OCI-LY3 (cell line): ENCODE data around the gene SLC9A4.

Experiments
- EZH2phosphoT487 ChIP-seq: fragments of 200-600 bp; shearing (Covaris generic); IDR thresholded peaks from 2 replicates; pipeline ENCODE4 v1.6.1; 2018; ENCODE audit warnings: antibody characterized with exemption, mixed run types, low read depth
- TF ChIP-seq, protein P1 (sequence below): fragments of 200-600, 300-600 bp; sonication (generic); IDR thresholded peaks from 2 replicates; pipeline ENCODE4 v1.5.1; 2014; ENCODE audit warnings: antibody characterized with exemption, low read length, low read depth

DNA sequence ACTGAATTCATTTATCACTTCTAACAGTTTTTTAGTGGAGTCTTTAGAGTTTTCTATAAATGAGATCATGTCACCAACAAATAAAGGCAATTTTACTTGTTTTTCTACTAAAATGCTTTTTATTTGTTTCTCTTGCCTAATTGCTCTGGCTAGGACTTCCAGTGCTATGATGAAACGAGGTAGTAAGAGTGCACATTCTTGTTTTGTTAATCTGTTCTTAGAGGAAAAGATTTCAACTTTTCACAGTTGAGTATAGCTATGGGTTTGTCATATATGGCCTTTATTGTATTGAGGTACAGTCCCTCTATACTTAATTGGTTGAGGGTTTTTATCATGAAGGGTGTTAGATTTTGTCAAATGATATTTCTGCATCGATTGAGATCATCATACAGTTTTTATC, 44.5 kb upstream of the SLC9A4 start:
- TF ChIP-seq, protein P1, sequence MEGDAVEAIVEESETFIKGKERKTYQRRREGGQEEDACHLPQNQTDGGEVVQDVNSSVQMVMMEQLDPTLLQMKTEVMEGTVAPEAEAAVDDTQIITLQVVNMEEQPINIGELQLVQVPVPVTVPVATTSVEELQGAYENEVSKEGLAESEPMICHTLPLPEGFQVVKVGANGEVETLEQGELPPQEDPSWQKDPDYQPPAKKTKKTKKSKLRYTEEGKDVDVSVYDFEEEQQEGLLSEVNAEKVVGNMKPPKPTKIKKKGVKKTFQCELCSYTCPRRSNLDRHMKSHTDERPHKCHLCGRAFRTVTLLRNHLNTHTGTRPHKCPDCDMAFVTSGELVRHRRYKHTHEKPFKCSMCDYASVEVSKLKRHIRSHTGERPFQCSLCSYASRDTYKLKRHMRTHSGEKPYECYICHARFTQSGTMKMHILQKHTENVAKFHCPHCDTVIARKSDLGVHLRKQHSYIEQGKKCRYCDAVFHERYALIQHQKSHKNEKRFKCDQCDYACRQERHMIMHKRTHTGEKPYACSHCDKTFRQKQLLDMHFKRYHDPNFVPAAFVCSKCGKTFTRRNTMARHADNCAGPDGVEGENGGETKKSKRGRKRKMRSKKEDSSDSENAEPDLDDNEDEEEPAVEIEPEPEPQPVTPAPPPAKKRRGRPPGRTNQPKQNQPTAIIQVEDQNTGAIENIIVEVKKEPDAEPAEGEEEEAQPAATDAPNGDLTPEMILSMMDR, result no peak
- no peak for TF ChIP-seq EZH2phosphoT487
